HepG2 (cell line): ENCODE results near the gene ATRIP. TPM values are rescaled to one million over a fixed set of nuclear protein-coding genes. Genes with fewer than 3 reads are reported as not detected.

Source experiments
- FOSL1 ChIP-seq: sonication (generic); formaldehyde crosslinking; IDR thresholded peaks from 2 replicates; pipeline ENCODE4 v1.9.0; 2021; ENCODE audit warnings: missing genetic modification reagents, borderline replicate concordance
- KLF9 ChIP-seq: IDR thresholded peaks from 2 replicates; pipeline ENCODE4 v1.6.1; 2016; ENCODE audit warnings: low read depth
- NCOA2 ChIP-seq: sonication (generic); formaldehyde crosslinking; IDR thresholded peaks from 2 replicates; pipeline ENCODE4 v1.8.0; 2022; ENCODE audit warnings: inconsistent platforms
- RAD21 ChIP-seq: fragments of 450-650 bp; formaldehyde crosslinking; IDR thresholded peaks from 2 replicates; pipeline ENCODE4 v1.5.0; 2020; ENCODE audit warnings: mild to moderate bottlenecking
- ZNF317 ChIP-seq: sonication (generic); formaldehyde crosslinking; IDR thresholded peaks from 2 replicates; pipeline ENCODE4 v1.5.0; 2020; ENCODE audit warnings: mild to moderate bottlenecking, missing genetic modification reagents
- ZNF749 ChIP-seq: sonication (generic); formaldehyde crosslinking; IDR thresholded peaks from 2 replicates; pipeline ENCODE4 v1.8.0; 2022; ENCODE audit warnings: mild to moderate bottlenecking, missing genetic modification reagents, moderate library complexity, borderline replicate concordance
- ZZZ3 ChIP-seq: sonication (generic); formaldehyde crosslinking; IDR thresholded peaks from 2 replicates; pipeline ENCODE4 v1.4.0; 2020; ENCODE audit warnings: missing genetic modification reagents, mild to moderate bottlenecking, borderline replicate concordance
- polyA plus RNA-seq, 8 experiments: library from polyadenylated mRNA; depleted of rRNA in 3 of 8; stranded (reverse) in 7 of 8; unstranded in 1 of 8; fragments of >200 nt; fragmentation: Illumina TruSeq in 4 of 8; extraction: Trizol in 4 of 8; gene quantifications; 2 replicates each; pipeline versions ENCODE4 v1.2.1 to v1.2.3, GENCODE V29; 2011 to 2016; ENCODE audit warnings: low read depth in 4 of 8, missing spikeins in 1 of 8, mixed read lengths in 1 of 8; ENCODE audit not compliant: insufficient read depth in 1 of 8
- total RNA-seq, 5 experiments: library from RNA; depleted of rRNA; stranded (reverse); fragments of >200 nt; fragmentation: Illumina TruSeq; extraction: Trizol; gene quantifications; 2 replicates each; pipeline ENCODE4 v1.2.3, GENCODE V29; 2016; ENCODE audit warnings: low read depth in 1 of 5
- TF ChIP-seq, protein P1 (sequence below), 2 experiments: IDR thresholded peaks; 2 replicates each; pipeline ENCODE4 v1.6.1; 2011 to 2012; ENCODE audit warnings: low read length in 2 of 2, borderline replicate concordance in 1 of 2, low read depth in 1 of 2, mild to moderate bottlenecking in 1 of 2, moderate library complexity in 1 of 2
- TF ChIP-seq, protein P2 (sequence below): sonication (generic); IDR thresholded peaks from 2 replicates; pipeline ENCODE4 v1.6.1; 2016; ENCODE audit warnings: low read depth, borderline replicate concordance
- TF ChIP-seq, protein P3 (sequence below): sonication (generic); formaldehyde crosslinking; IDR thresholded peaks from 2 replicates; pipeline ENCODE4 v1.8.0; 2022; ENCODE audit warnings: missing genetic modification reagents, low read depth, mild to moderate bottlenecking, borderline replicate concordance
- TF ChIP-seq, protein P4 (sequence below): sonication (generic); formaldehyde crosslinking; IDR thresholded peaks from 2 replicates; pipeline ENCODE4 v1.8.1; 2022; ENCODE audit warnings: low read depth, mild to moderate bottlenecking, missing genetic modification reagents
- TF ChIP-seq, protein P5 (sequence below): sonication (generic); formaldehyde crosslinking; IDR thresholded peaks from 2 replicates; pipeline ENCODE4 v1.8.0; 2022; ENCODE audit warnings: missing genetic modification reagents, mild to moderate bottlenecking, moderate library complexity, borderline replicate concordance
- TF ChIP-seq, protein P6 (sequence below): IDR thresholded peaks from 2 replicates; pipeline ENCODE4 v1.6.1; 2012; ENCODE audit warnings: inconsistent platforms
- TF ChIP-seq, protein P7 (sequence below): sonication (generic); formaldehyde crosslinking; conservative IDR thresholded peaks from 2 replicates; pipeline ENCODE4 v1.4.0; 2020; ENCODE audit warnings: missing genetic modification reagents

ATRIP gene
- total and polyA plus RNA-seq, 2 of the 13 experiments (the other 11 are each of a cell fraction or from before 2014, with no cell fraction given), result 5.1 to 12.5 TPM

DNA sequence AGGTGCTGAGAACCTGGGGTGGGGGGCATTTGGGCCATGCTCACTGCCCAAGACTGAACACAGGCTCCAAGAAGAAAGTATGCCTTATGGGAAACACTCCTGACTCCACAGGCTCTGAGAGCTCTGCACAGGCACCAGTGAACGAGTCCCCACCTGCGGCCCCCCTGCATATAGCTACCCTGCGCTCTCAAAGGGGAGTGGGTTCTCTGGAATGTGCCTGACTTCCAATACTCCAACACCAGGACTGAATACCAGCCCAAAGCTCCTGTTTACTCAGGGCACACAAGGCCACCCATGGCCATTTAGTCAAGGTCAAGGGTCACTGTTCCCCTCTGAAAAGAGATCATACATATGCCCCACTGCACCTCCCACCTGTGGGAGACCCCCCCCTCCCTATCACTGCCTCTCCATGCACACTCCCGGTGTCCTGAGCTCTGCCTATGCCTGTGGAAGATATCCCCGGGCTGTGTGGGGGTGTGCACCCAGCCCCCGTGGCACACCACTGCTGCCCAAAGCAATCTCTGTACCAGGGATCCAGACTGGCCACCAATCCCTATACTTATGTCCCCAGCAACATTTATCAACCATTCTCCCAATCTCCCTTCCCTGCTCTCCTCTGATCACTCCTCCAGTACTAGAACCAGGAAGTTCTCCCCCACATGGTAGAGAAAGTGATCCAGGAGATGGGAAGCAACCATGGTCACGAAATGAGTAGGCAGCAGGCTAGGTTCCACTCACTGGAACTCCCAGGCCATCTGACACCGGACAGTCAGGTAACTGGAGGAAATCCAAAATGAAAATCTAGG, 15.1 kb upstream of the ATRIP start (continued):
- TF ChIP-seq ZNF749 (no peak), NCOA2 (peak; percentile 92), ZNF317 (CRISPR knock-in tag) (no peak), KLF9 (CRISPR knock-in tag) (no peak), ZZZ3 (CRISPR knock-in tag) (no peak), RAD21 (CRISPR knock-in tag) (no peak), FOSL1 (CRISPR knock-in tag) (no peak)
- TF ChIP-seq, protein P1, sequence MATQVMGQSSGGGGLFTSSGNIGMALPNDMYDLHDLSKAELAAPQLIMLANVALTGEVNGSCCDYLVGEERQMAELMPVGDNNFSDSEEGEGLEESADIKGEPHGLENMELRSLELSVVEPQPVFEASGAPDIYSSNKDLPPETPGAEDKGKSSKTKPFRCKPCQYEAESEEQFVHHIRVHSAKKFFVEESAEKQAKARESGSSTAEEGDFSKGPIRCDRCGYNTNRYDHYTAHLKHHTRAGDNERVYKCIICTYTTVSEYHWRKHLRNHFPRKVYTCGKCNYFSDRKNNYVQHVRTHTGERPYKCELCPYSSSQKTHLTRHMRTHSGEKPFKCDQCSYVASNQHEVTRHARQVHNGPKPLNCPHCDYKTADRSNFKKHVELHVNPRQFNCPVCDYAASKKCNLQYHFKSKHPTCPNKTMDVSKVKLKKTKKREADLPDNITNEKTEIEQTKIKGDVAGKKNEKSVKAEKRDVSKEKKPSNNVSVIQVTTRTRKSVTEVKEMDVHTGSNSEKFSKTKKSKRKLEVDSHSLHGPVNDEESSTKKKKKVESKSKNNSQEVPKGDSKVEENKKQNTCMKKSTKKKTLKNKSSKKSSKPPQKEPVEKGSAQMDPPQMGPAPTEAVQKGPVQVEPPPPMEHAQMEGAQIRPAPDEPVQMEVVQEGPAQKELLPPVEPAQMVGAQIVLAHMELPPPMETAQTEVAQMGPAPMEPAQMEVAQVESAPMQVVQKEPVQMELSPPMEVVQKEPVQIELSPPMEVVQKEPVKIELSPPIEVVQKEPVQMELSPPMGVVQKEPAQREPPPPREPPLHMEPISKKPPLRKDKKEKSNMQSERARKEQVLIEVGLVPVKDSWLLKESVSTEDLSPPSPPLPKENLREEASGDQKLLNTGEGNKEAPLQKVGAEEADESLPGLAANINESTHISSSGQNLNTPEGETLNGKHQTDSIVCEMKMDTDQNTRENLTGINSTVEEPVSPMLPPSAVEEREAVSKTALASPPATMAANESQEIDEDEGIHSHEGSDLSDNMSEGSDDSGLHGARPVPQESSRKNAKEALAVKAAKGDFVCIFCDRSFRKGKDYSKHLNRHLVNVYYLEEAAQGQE (IDR thresholded peaks at IDR 0.05; ENCODE audit: borderline replicate concordance in 1 of 2, low read depth in 1 of 2, low read length in 2 of 2), result no peak
- TF ChIP-seq, protein P2, sequence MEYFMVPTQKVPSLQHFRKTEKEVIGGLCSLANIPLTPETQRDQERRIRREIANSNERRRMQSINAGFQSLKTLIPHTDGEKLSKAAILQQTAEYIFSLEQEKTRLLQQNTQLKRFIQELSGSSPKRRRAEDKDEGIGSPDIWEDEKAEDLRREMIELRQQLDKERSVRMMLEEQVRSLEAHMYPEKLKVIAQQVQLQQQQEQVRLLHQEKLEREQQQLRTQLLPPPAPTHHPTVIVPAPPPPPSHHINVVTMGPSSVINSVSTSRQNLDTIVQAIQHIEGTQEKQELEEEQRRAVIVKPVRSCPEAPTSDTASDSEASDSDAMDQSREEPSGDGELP, result peak; percentile 70; the same call in 1 of the 2 replicates
- TF ChIP-seq, protein P3, sequence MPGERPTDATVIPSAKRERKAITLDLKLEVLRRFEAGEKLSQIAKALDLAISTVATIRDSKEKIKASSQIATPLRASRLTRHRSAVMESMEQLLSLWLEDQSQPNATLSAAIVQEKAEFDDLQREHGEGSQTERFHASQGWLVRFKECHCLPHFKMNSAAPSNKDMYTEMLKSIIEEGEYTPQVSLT (CRISPR knock-in tag), result no peak
- TF ChIP-seq, protein P4, sequence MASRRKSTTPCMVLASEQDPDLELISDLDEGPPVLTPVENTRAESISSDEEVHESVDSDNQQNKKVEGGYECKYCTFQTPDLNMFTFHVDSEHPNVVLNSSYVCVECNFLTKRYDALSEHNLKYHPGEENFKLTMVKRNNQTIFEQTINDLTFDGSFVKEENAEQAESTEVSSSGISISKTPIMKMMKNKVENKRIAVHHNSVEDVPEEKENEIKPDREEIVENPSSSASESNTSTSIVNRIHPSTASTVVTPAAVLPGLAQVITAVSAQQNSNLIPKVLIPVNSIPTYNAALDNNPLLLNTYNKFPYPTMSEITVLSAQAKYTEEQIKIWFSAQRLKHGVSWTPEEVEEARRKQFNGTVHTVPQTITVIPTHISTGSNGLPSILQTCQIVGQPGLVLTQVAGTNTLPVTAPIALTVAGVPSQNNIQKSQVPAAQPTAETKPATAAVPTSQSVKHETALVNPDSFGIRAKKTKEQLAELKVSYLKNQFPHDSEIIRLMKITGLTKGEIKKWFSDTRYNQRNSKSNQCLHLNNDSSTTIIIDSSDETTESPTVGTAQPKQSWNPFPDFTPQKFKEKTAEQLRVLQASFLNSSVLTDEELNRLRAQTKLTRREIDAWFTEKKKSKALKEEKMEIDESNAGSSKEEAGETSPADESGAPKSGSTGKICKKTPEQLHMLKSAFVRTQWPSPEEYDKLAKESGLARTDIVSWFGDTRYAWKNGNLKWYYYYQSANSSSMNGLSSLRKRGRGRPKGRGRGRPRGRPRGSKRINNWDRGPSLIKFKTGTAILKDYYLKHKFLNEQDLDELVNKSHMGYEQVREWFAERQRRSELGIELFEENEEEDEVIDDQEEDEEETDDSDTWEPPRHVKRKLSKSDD (CRISPR knock-in tag), result 0 out of 2 replicates have a peak, but pooled peaks have one; percentile 71
- TF ChIP-seq, protein P5, sequence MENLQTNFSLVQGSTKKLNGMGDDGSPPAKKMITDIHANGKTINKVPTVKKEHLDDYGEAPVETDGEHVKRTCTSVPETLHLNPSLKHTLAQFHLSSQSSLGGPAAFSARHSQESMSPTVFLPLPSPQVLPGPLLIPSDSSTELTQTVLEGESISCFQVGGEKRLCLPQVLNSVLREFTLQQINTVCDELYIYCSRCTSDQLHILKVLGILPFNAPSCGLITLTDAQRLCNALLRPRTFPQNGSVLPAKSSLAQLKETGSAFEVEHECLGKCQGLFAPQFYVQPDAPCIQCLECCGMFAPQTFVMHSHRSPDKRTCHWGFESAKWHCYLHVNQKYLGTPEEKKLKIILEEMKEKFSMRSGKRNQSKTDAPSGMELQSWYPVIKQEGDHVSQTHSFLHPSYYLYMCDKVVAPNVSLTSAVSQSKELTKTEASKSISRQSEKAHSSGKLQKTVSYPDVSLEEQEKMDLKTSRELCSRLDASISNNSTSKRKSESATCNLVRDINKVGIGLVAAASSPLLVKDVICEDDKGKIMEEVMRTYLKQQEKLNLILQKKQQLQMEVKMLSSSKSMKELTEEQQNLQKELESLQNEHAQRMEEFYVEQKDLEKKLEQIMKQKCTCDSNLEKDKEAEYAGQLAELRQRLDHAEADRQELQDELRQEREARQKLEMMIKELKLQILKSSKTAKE (CRISPR knock-in tag), result peak; percentile 45; the same call in 1 of the 2 replicates
- TF ChIP-seq, protein P6, sequence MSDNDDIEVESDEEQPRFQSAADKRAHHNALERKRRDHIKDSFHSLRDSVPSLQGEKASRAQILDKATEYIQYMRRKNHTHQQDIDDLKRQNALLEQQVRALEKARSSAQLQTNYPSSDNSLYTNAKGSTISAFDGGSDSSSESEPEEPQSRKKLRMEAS, result no peak
- TF ChIP-seq, protein P7, sequence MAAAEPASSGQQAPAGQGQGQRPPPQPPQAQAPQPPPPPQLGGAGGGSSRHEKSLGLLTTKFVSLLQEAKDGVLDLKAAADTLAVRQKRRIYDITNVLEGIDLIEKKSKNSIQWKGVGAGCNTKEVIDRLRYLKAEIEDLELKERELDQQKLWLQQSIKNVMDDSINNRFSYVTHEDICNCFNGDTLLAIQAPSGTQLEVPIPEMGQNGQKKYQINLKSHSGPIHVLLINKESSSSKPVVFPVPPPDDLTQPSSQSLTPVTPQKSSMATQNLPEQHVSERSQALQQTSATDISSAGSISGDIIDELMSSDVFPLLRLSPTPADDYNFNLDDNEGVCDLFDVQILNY (CRISPR knock-in tag), result no peak
